HEK293 (cell line): ENCODE data around the gene MINPP1.

ENCODE experiments used
- CTCF ChIA-PET: fragments of 350-600 bp; formaldehyde crosslinking; extraction: SDS; loops from one replicate; lab custom pipeline; 2021; ENCODE audit warnings: antibody characterized with exemption; lab: Yijun Ruan, JAX
- POLR2A ChIA-PET: fragments of 300-600 bp; formaldehyde crosslinking; extraction: SDS; loops from one replicate; lab custom pipeline; 2020; ENCODE audit warnings: antibody characterized with exemption, inconsistent platforms; lab: Yijun Ruan, JAX
- H3K27ac ChIP-seq: fragments of 200-500 bp; sonication (Bioruptor generic); 2 replicates; pipeline ENCODE4 v1.5.1; 2014; ENCODE audit warnings: low read depth, low read length, control low read depth, inconsistent platforms; ENCODE audit errors: extremely low read depth
- H3K36me3 ChIP-seq, 2 experiments: fragments of 200-500 bp in 1 of 2; sonication (Bioruptor generic) in 1 of 2; 1 replicate in 1 of 2; 2 replicates in 1 of 2; pipeline ENCODE4 v1.5.1; 2014 to 2017; ENCODE audit warnings: inconsistent platforms in 2 of 2, low read length in 2 of 2; ENCODE audit not compliant: control insufficient read depth in 2 of 2, insufficient read depth in 1 of 2
- H3K4me1 ChIP-seq: fragments of 200-500 bp; sonication (Bioruptor generic); 2 replicates; pipeline ENCODE4 v1.5.1; 2014; ENCODE audit warnings: mild to moderate bottlenecking, low read length, inconsistent platforms; ENCODE audit not compliant: control insufficient read depth, insufficient read depth
- H3K4me3 ChIP-seq: 2 replicates; pipeline ENCODE4 v1.5.1; 2011; ENCODE audit warnings: low read depth, mild to moderate bottlenecking, control low read depth, low read length, moderate library complexity
- H3K9me3 ChIP-seq: fragments of 200-500 bp; sonication (Bioruptor generic); 2 replicates; pipeline ENCODE4 v1.5.1; 2014; ENCODE audit warnings: low read depth, low read length, inconsistent platforms; ENCODE audit not compliant: control insufficient read depth, insufficient read depth
- BCL11A ChIP-seq: fragments of 450-650 bp; formaldehyde crosslinking; IDR thresholded peaks from 2 replicates; pipeline ENCODE4 v1.5.1; 2016; ENCODE audit warnings: low read depth, missing biosample characterization, missing genetic modification characterization
- PRDM1 ChIP-seq: fragments of 450-650 bp; formaldehyde crosslinking; IDR thresholded peaks from 2 replicates; pipeline ENCODE4; 2016; ENCODE audit warnings: missing biosample characterization, missing genetic modification characterization
- PRDM6 ChIP-seq: fragments of 450-650 bp; formaldehyde crosslinking; IDR thresholded peaks from 2 replicates; pipeline ENCODE4 v1.5.1; 2017; ENCODE audit warnings: missing biosample characterization, missing genetic modification characterization
- RBAK ChIP-seq: fragments of 450-650 bp; formaldehyde crosslinking; IDR thresholded peaks from 2 replicates; pipeline ENCODE4 v1.5.1; 2016; ENCODE audit warnings: missing biosample characterization, missing genetic modification characterization
- SALL2 ChIP-seq: fragments of 450-650 bp; formaldehyde crosslinking; IDR thresholded peaks from 2 replicates; pipeline ENCODE4 v1.5.0; 2017; ENCODE audit warnings: missing biosample characterization, mild to moderate bottlenecking, missing genetic modification characterization, borderline replicate concordance
- ZBTB26 ChIP-seq: fragments of 450-650 bp; formaldehyde crosslinking; optimal IDR thresholded peaks from 2 replicates; pipeline ENCODE3; 2016; ENCODE audit warnings: missing biosample characterization, mild to moderate bottlenecking, missing genetic modification characterization
- ZNF155 ChIP-seq: fragments of 450-650 bp; formaldehyde crosslinking; IDR thresholded peaks from 2 replicates; pipeline ENCODE4 v1.5.1; 2016; ENCODE audit warnings: missing biosample characterization, missing genetic modification characterization
- ZNF157 ChIP-seq: fragments of 450-650 bp; formaldehyde crosslinking; IDR thresholded peaks from 2 replicates; pipeline ENCODE4 v1.5.1; 2016; ENCODE audit warnings: missing biosample characterization, missing genetic modification characterization
- ZNF169 ChIP-seq: fragments of 450-650 bp; formaldehyde crosslinking; IDR thresholded peaks from 2 replicates; pipeline ENCODE4 v1.5.1; 2016; ENCODE audit warnings: missing biosample characterization, missing genetic modification characterization
- ZNF292 ChIP-seq: fragments of 450-650 bp; formaldehyde crosslinking; IDR thresholded peaks from 2 replicates; pipeline ENCODE4 v1.5.1; 2016; ENCODE audit warnings: low read depth, missing biosample characterization, missing genetic modification characterization, borderline replicate concordance
- ZNF350 ChIP-seq: fragments of 450-650 bp; formaldehyde crosslinking; IDR thresholded peaks from 2 replicates; pipeline ENCODE4 v1.5.0; 2017; ENCODE audit warnings: missing biosample characterization, mild to moderate bottlenecking, missing genetic modification characterization
- ZNF391 ChIP-seq: fragments of 450-650 bp; formaldehyde crosslinking; IDR thresholded peaks from 2 replicates; pipeline ENCODE4 v1.5.1; 2016; ENCODE audit warnings: low read depth, missing biosample characterization, missing genetic modification characterization, borderline replicate concordance
- ZNF416 ChIP-seq: fragments of 450-650 bp; formaldehyde crosslinking; IDR thresholded peaks from 2 replicates; pipeline ENCODE4 v1.5.1; 2016; ENCODE audit warnings: missing biosample characterization, missing genetic modification characterization
- ZNF423 ChIP-seq: fragments of 450-650 bp; formaldehyde crosslinking; IDR thresholded peaks from 2 replicates; pipeline ENCODE4 v1.5.1; 2016; ENCODE audit warnings: missing biosample characterization, missing genetic modification characterization
- ZNF510 ChIP-seq: fragments of 450-650 bp; formaldehyde crosslinking; IDR thresholded peaks from 2 replicates; pipeline ENCODE4 v1.5.1; 2018; ENCODE audit warnings: mild to moderate bottlenecking, missing genetic modification characterization, missing biosample characterization; ENCODE audit not compliant: insufficient replicate concordance
- ZNF521 ChIP-seq: fragments of 450-650 bp; formaldehyde crosslinking; IDR thresholded peaks from 2 replicates; pipeline ENCODE4 v1.5.1; 2017; ENCODE audit warnings: missing biosample characterization, mild to moderate bottlenecking, missing genetic modification characterization
- ZNF580 ChIP-seq: fragments of 450-650 bp; formaldehyde crosslinking; IDR thresholded peaks from 2 replicates; pipeline ENCODE4 v1.5.1; 2016; ENCODE audit warnings: missing biosample characterization, missing genetic modification characterization
- ZNF654 ChIP-seq: fragments of 450-650 bp; formaldehyde crosslinking; IDR thresholded peaks from 2 replicates; pipeline ENCODE4 v1.5.1; 2016; ENCODE audit warnings: low read depth, missing biosample characterization, missing genetic modification characterization
- ZNF664 ChIP-seq: fragments of 450-650 bp; formaldehyde crosslinking; IDR thresholded peaks from 2 replicates; pipeline ENCODE4 v1.5.1; 2016; ENCODE audit warnings: missing biosample characterization, missing genetic modification characterization
- ZNF692 ChIP-seq: fragments of 450-650 bp; formaldehyde crosslinking; IDR thresholded peaks from 2 replicates; pipeline ENCODE4 v1.5.1; 2016; ENCODE audit warnings: missing biosample characterization, missing genetic modification characterization
- ZNF704 ChIP-seq: fragments of 450-650 bp; formaldehyde crosslinking; IDR thresholded peaks from 2 replicates; pipeline ENCODE4 v1.5.1; 2016; ENCODE audit warnings: missing biosample characterization, missing genetic modification characterization
- ZNF776 ChIP-seq: fragments of 450-650 bp; formaldehyde crosslinking; IDR thresholded peaks from 2 replicates; pipeline ENCODE4 v1.5.0; 2017; ENCODE audit warnings: missing biosample characterization, missing genetic modification characterization, borderline replicate concordance

Gene MINPP1

GRCh38 chr10:87511526-87511925 is 6.8 kb downstream of the MINPP1 start (continued):
- TF ChIP-seq ZNF155, result no peak
- no peak for TF ChIP-seq ZNF169 (tag by site-specific recombination)
- no peak for TF ChIP-seq ZNF654 (tag by site-specific recombination)
- no peak for TF ChIP-seq PRDM6 (tag by site-specific recombination)

GRCh38 chr10:87518937-87519336 is 14.2 kb downstream of the MINPP1 start:
- H3K27ac ChIP-seq, result no peak overlapping the region
- H3K4me3 ChIP-seq, result no peak overlapping the region
- H3K4me1 ChIP-seq, result no peaks in the 10 kb centered on the region
- CTCF ChIA-PET, result no interaction called here
- H3K9me3 ChIP-seq, result no peaks in the 10 kb centered on the region
- TF ChIP-seq ZNF704 (tag by site-specific recombination) (no peak), ZNF292 (no peak), ZNF664 (tag by site-specific recombination) (no peak), ZNF580 (tag by site-specific recombination) (no peak), PRDM1 (no peak), BCL11A (tag by site-specific recombination) (no peak), ZNF350 (tag by site-specific recombination) (no peak), ZBTB26 (tag by site-specific recombination) (no peak), ZNF157 (tag by site-specific recombination) (no peak), SALL2 (tag by site-specific recombination) (no peak), ZNF510 (tag by site-specific recombination) (no peak), ZNF423 (tag by site-specific recombination) (no peak), ZNF391 (tag by site-specific recombination) (no peak), ZNF521 (tag by site-specific recombination) (no peak), ZNF692 (tag by site-specific recombination) (no peak), ZNF416 (tag by site-specific recombination) (no peak), RBAK (tag by site-specific recombination) (no peak), ZNF776 (tag by site-specific recombination) (no peak)
- POLR2A ChIA-PET, result interaction anchor here (0.9 to 1.2 kb wide), 2 partner anchors 14 to 15 kb away, joined by 3 to 4 read pairs; partner anchors contain the start of gene MINPP1
- H3K36me3 ChIP-seq, result peaks cover 31 to 50% of the 10 kb centered on the region in 2 experiments
